Hepatocyte (in vitro differentiated cells): ENCODE results near the gene MEIKIN.

Experiments
- EZH2phosphoT487 ChIP-seq: fragments of 200-600 bp; sonication (generic); IDR thresholded peaks from one replicate; pipeline ENCODE4 v1.6.1; 2018; ENCODE audit warnings: antibody characterized with exemption, mild to moderate bottlenecking, low read depth, moderate library complexity; ENCODE audit not compliant: unreplicated experiment, severe bottlenecking
- TF ChIP-seq, protein P1 (sequence below): fragments of 200-600 bp; sonication (generic); IDR thresholded peaks from 2 replicates; pipeline ENCODE4 v1.5.1; 2016; ENCODE audit warnings: antibody characterized with exemption, mild to moderate bottlenecking; ENCODE audit not compliant: poor library complexity

DNA sequence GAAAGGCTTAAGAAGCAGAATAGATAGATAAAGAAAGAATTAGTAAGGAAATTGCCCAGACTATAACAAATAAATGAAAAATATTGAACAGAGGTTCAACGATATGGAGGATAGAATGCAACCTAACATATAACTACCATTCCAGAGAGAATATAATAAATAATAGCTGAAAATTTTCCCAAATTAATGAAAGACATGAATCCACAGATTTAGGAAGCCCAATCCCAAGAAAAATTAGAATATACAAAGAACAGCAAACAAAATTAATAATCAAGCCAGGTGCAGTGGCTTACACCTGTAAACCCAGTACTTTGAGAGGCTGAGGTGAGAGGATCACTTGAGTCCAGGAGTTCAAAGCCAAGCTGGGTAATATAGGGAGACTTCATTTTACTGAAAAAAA is 120.8 kb downstream of the MEIKIN start:
- TF ChIP-seq, protein P1, sequence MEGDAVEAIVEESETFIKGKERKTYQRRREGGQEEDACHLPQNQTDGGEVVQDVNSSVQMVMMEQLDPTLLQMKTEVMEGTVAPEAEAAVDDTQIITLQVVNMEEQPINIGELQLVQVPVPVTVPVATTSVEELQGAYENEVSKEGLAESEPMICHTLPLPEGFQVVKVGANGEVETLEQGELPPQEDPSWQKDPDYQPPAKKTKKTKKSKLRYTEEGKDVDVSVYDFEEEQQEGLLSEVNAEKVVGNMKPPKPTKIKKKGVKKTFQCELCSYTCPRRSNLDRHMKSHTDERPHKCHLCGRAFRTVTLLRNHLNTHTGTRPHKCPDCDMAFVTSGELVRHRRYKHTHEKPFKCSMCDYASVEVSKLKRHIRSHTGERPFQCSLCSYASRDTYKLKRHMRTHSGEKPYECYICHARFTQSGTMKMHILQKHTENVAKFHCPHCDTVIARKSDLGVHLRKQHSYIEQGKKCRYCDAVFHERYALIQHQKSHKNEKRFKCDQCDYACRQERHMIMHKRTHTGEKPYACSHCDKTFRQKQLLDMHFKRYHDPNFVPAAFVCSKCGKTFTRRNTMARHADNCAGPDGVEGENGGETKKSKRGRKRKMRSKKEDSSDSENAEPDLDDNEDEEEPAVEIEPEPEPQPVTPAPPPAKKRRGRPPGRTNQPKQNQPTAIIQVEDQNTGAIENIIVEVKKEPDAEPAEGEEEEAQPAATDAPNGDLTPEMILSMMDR, result no peak
- no peak for TF ChIP-seq EZH2phosphoT487
